IMR-90 (cell line): Measurements from ENCODE around the gene MEIS1. TPM values are rescaled to one million over a fixed set of nuclear protein-coding genes. Genes with fewer than 3 reads are reported as not detected.

Experiments
- ATAC-seq: fragments of 200-7000 bp; cut with Tn5 transposase; 2 replicates; pipeline ENCODE4 v1.9.1; 2020; ENCODE audit warnings: low read depth, mild to moderate bottlenecking, moderate library complexity
- BruUV-seq: library from RNA; stranded (reverse); fragments of 400-500 nt; replicated peaks from 2 replicates; lab custom pipeline; 2021; lab: Mats Ljungman, UMichigan
- CTCF ChIA-PET: fragments of 300-600 bp; formaldehyde crosslinking; extraction: SDS; loops from one replicate; lab custom pipeline; 2021; ENCODE audit warnings: antibody characterized with exemption; lab: Yijun Ruan, JAX
- POLR2A ChIA-PET: fragments of 300-600 bp; sonication (Branson Sonifier 250); formaldehyde crosslinking; loops from one replicate; lab custom pipeline; 2022; ENCODE audit warnings: antibody characterized with exemption; ENCODE audit not compliant: unreplicated experiment; lab: Charles Lee
- DNase-seq: peaks from one replicate; pipeline ENCODE4 v3.0.0; 2013
- H2AFZ ChIP-seq: replicated peaks from 2 replicates; pipeline ENCODE3; 2013; ENCODE audit warnings: low read length, mild to moderate bottlenecking; ENCODE audit not compliant: poor library complexity
- H2AK5ac ChIP-seq: 2 replicates; pipeline ENCODE4 v1.6.1; 2013; ENCODE audit warnings: low read depth, low read length, inconsistent platforms
- H2AK9ac ChIP-seq: replicated peaks from 2 replicates; pipeline ENCODE3; 2013; ENCODE audit warnings: mild to moderate bottlenecking, low read depth, low read length, moderate library complexity; ENCODE audit not compliant: poor library complexity
- H2BK120ac ChIP-seq: 2 replicates; pipeline ENCODE4 v1.6.1; 2013; ENCODE audit warnings: low read depth, low read length, inconsistent platforms
- H2BK15ac ChIP-seq: 3 replicates; pipeline ENCODE4 v1.6.1; 2013; ENCODE audit warnings: low read depth, low read length, inconsistent platforms
- H2BK20ac ChIP-seq: 2 replicates; pipeline ENCODE4 v1.6.1; 2013; ENCODE audit warnings: low read depth, mild to moderate bottlenecking, inconsistent platforms, low read length, moderate library complexity
- H2BK5ac ChIP-seq: 2 replicates; pipeline ENCODE4 v1.6.1; 2013; ENCODE audit warnings: mild to moderate bottlenecking, low read depth, low read length, inconsistent platforms; ENCODE audit not compliant: poor library complexity, severe bottlenecking
- H3K14ac ChIP-seq: replicated peaks from 2 replicates; pipeline ENCODE4 v1.6.1; 2013; ENCODE audit warnings: low read depth, low read length, inconsistent platforms
- H3K18ac ChIP-seq: 2 replicates; pipeline ENCODE4 v1.6.1; 2013; ENCODE audit warnings: low read depth, low read length, control low read depth
- H3K23ac ChIP-seq: 2 replicates; pipeline ENCODE4 v1.6.1; 2013; ENCODE audit warnings: low read depth, low read length, inconsistent platforms
- H3K27ac ChIP-seq: 2 replicates; pipeline ENCODE4 v1.5.1; 2013; ENCODE audit warnings: mild to moderate bottlenecking, control low read depth, low read length; ENCODE audit not compliant: insufficient read depth
- H3K27me3 ChIP-seq: 2 replicates; pipeline ENCODE4 v1.6.1; 2013; ENCODE audit warnings: low read length; ENCODE audit not compliant: control insufficient read depth, insufficient read depth
- H3K36me3 ChIP-seq: 2 replicates; pipeline ENCODE4 v1.6.1; 2013; ENCODE audit warnings: low read length, mixed read lengths; ENCODE audit not compliant: control insufficient read depth, insufficient read depth
- H3K4ac ChIP-seq: 2 replicates; pipeline ENCODE4 v1.6.1; 2013; ENCODE audit warnings: low read depth, low read length, inconsistent platforms
- H3K4me1 ChIP-seq: 2 replicates; pipeline ENCODE4 v1.6.1; 2013; ENCODE audit warnings: low read length, mixed read lengths; ENCODE audit not compliant: control insufficient read depth, insufficient read depth
- H3K4me2 ChIP-seq: 2 replicates; pipeline ENCODE4 v1.6.1; 2013; ENCODE audit warnings: low read depth, mild to moderate bottlenecking, control low read depth, low read length, moderate library complexity
- H3K4me3 ChIP-seq: 2 replicates; pipeline ENCODE4 v1.5.1; 2013; ENCODE audit warnings: low read depth, mild to moderate bottlenecking, control low read depth, low read length, moderate library complexity; ENCODE audit not compliant: insufficient read depth
- H3K56ac ChIP-seq: 2 replicates; pipeline ENCODE4 v1.6.1; 2013; ENCODE audit warnings: low read length, inconsistent platforms; ENCODE audit not compliant: insufficient read depth; ENCODE audit errors: extremely low read depth
- H3K79me1 ChIP-seq, 2 experiments: 2 replicates each; pipeline ENCODE4 v1.6.1; 2013; ENCODE audit warnings: low read length in 2 of 2, inconsistent platforms in 1 of 2, low read depth in 1 of 2
- H3K9ac ChIP-seq: 2 replicates; pipeline ENCODE4 v1.6.1; 2013; ENCODE audit warnings: low read depth, low read length, control low read depth
- H3K9me1 ChIP-seq: 2 replicates; pipeline ENCODE4 v1.6.1; 2013; ENCODE audit warnings: low read length, inconsistent platforms; ENCODE audit not compliant: insufficient read depth
- H3K9me3 ChIP-seq: 2 replicates; pipeline ENCODE4 v1.6.1; 2013; ENCODE audit warnings: low read length; ENCODE audit not compliant: control insufficient read depth, insufficient read depth
- H4K20me1 ChIP-seq: 2 replicates; pipeline ENCODE4 v1.6.1; 2013; ENCODE audit warnings: low read length, inconsistent platforms; ENCODE audit not compliant: insufficient read depth
- H4K5ac ChIP-seq: 2 replicates; pipeline ENCODE4 v1.6.1; 2013; ENCODE audit warnings: mild to moderate bottlenecking, low read depth, low read length, control low read depth
- H4K8ac ChIP-seq, 2 experiments: 2 replicates each; pipeline ENCODE4 v1.6.1; 2013; ENCODE audit warnings: low read depth in 2 of 2, low read length in 2 of 2, control low read depth in 1 of 2, inconsistent platforms in 1 of 2
- H4K91ac ChIP-seq: 2 replicates; pipeline ENCODE4 v1.6.1; 2013; ENCODE audit warnings: low read depth, low read length, inconsistent platforms; ENCODE audit not compliant: insufficient read depth
- BHLHE40 ChIP-seq: fragments of 150-350 bp; IDR thresholded peaks from 2 replicates; pipeline ENCODE4 v1.6.1; 2016; ENCODE audit warnings: mild to moderate bottlenecking, low read depth, low read length
- CEBPB ChIP-seq: IDR thresholded peaks from 2 replicates; pipeline ENCODE4 v1.6.1; 2012; ENCODE audit warnings: low read depth, low read length, improper control_type of control experiment
- CHD1 ChIP-seq: IDR thresholded peaks from 2 replicates; pipeline ENCODE4 v1.6.1; 2012; ENCODE audit warnings: low read depth, low read length, improper control_type of control experiment
- ELK1 ChIP-seq: fragments of 150-350 bp; IDR thresholded peaks from 2 replicates; pipeline ENCODE4 v1.6.1; 2016; ENCODE audit warnings: low read depth, mild to moderate bottlenecking, low read length, moderate library complexity, borderline replicate concordance
- FOS ChIP-seq: fragments of 150-350 bp; IDR thresholded peaks from 2 replicates; pipeline ENCODE4 v1.6.1; 2016; ENCODE audit warnings: low read depth, low read length
- MAFK ChIP-seq: IDR thresholded peaks from 2 replicates; pipeline ENCODE4 v1.6.1; 2012; ENCODE audit warnings: low read depth, low read length, improper control_type of control experiment
- MAZ ChIP-seq: IDR thresholded peaks from 2 replicates; pipeline ENCODE4 v1.6.1; 2012; ENCODE audit warnings: low read depth, mild to moderate bottlenecking, low read length, improper control_type of control experiment, moderate library complexity, borderline replicate concordance
- MXI1 ChIP-seq: IDR thresholded peaks from 2 replicates; pipeline ENCODE4 v1.6.1; 2012; ENCODE audit warnings: low read depth, mild to moderate bottlenecking, low read length, moderate library complexity, borderline replicate concordance
- NFE2L2 ChIP-seq: fragments of 150-350 bp; IDR thresholded peaks from 2 replicates; pipeline ENCODE4 v1.6.1; 2016; ENCODE audit warnings: low read depth, mild to moderate bottlenecking, low read length
- POLR2A ChIP-seq: IDR thresholded peaks from 2 replicates; pipeline ENCODE4 v1.6.1; 2012; ENCODE audit warnings: mild to moderate bottlenecking, low read depth, low read length
- RAD21 ChIP-seq: IDR thresholded peaks from 2 replicates; pipeline ENCODE4 v1.6.1; 2012; ENCODE audit warnings: low read length, improper control_type of control experiment
- RCOR1 ChIP-seq: IDR thresholded peaks from 2 replicates; pipeline ENCODE4 v1.6.1; 2012; ENCODE audit warnings: mild to moderate bottlenecking, low read length, improper control_type of control experiment; ENCODE audit not compliant: insufficient replicate concordance
- RFX5 ChIP-seq: IDR thresholded peaks from 2 replicates; pipeline ENCODE4 v1.8.0; 2012; ENCODE audit warnings: low read depth, mild to moderate bottlenecking, low read length, moderate library complexity
- SMC3 ChIP-seq: fragments of 150-350 bp; IDR thresholded peaks from 2 replicates; pipeline ENCODE4 v1.6.1; 2016; ENCODE audit warnings: low read depth, mild to moderate bottlenecking, antibody characterized with exemption, low read length, moderate library complexity
- USF2 ChIP-seq: fragments of 150-350 bp; IDR thresholded peaks from 2 replicates; pipeline ENCODE4 v1.6.1; 2017; ENCODE audit warnings: mild to moderate bottlenecking, antibody characterized with exemption, low read length, low read depth
- WGBS, 2 experiments: methylation state at CpG; one replicate each; pipeline versions ENCODE4 v1.1.5 to v1.1.7; 2013; ENCODE audit warnings: missing lambda C conversion rate in 2 of 2; ENCODE audit not compliant: insufficient read length in 1 of 2; ENCODE audit errors: extremely low coverage in 2 of 2; 5-methylcytosine and 5-hydroxymethylcytosine counted together
- dilution Hi-C: fragments of 300-500 bp; cut with HindIII; formaldehyde crosslinking; loops from one replicate; pipeline ENCODE4 v1.14.3; 2018; ENCODE audit warnings: low sequenced_read_pairs; ENCODE audit not compliant: unreplicated experiment
- in situ Hi-C: fragments of 300-500 bp; cut with MboI; formaldehyde crosslinking; loops from 3 replicates; pipeline ENCODE4 v1.14.3; 2019; ENCODE audit warnings: low sequenced_read_pairs, inconsistent platforms, mixed read lengths
- intact Hi-C: fragments of 100-400 bp; cut with micrococcal nuclease; formaldehyde crosslinking; loops from 2 replicates; pipeline ENCODE4 v1.10.0; 2022
- polyA plus RNA-seq, 3 experiments: library from polyadenylated mRNA; depleted of rRNA; stranded (reverse); fragments of >200 nt; gene quantifications; 2 replicates each; pipeline ENCODE4 v1.2.3, GENCODE V29; 2012; ENCODE audit warnings: low replicate concordance in 1 of 3
- total RNA-seq: library from RNA; depleted of rRNA; stranded (reverse); fragments of >200 nt; gene quantifications from 2 replicates; pipeline ENCODE4 v1.2.3, GENCODE V29; 2012
- TF ChIP-seq, protein P1 (sequence below): conservative IDR thresholded peaks from 2 replicates; pipeline ENCODE4 v1.5.1; 2012; ENCODE audit warnings: mild to moderate bottlenecking, low read depth, low read length, improper control_type of control experiment

MEIS1 gene
- total and polyA plus RNA-seq, 2 of the 4 experiments (the other 2 are of a cell fraction) = 54.4 to 157 TPM

DNA sequence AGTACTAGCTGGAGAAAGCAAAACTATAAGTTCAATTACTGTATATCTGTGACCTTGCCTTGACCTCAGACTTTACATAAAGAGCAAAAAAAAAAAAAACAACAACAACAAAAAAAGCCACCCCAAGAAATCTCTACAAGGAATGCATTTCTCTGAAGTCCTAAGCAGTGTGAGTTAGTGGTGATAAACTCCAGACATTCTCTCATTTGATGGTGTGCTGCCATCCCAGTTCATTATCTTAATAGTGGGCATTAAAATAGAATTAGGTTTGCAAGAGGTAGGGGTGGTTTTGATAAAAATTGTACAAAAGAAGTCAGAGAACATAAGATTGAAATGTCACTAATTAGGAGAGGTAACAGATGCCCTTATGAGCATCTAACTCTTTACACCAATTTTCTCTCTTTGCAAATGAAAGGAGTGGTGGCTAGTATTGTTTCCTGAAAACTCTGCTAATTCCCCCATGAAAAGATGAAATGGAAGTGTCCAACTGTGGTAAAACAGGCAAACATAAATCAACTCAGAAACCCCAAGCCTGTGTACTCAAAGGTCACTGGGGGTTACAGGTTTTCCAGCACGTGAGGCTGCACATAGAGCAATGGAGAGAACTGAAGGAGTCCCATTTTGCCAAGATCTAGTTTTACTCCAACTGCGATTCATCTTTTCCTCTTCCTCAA is 131.9 kb downstream of the MEIS1 start:
- BruUV-seq = no TSS peak
- Histone ChIP-seq H3K27ac (no peak overlapping the region), H3K14ac (no peak overlapping the region), H2AK9ac (no peak overlapping the region), H2AFZ (no peak overlapping the region), H3K9me1 (peaks cover 12% of the 10 kb centered on the region), H2BK5ac (peak overlapping the region; percentile 1), H3K79me1 (peaks cover 20 to 74% of the 10 kb centered on the region in 2 experiments; a peak in 3 of 4 replicates), H4K8ac (peak overlapping the region in 1 of 2 experiments; percentile 24; a peak in 1 of 4 replicates), H3K27me3 (no peaks in the 10 kb centered on the region), H2AK5ac (no peak overlapping the region), H3K56ac (no peak overlapping the region), H2BK15ac (no peak overlapping the region), H3K4me1 (peaks cover 32% of the 10 kb centered on the region), H3K4me3 (no peak overlapping the region), H3K4me2 (no peak overlapping the region), H3K9me3 (no peaks in the 10 kb centered on the region), H4K20me1 (peaks cover 42% of the 10 kb centered on the region), H3K18ac (no peak overlapping the region), H2BK20ac (no peak overlapping the region), H3K9ac (no peak overlapping the region), H2BK120ac (no peak overlapping the region), H4K91ac (no peak overlapping the region), H4K5ac (no peak overlapping the region), H3K4ac (no peak overlapping the region), H3K23ac (no peak overlapping the region), H3K36me3 (peaks cover 29% of the 10 kb centered on the region)
- in situ Hi-C loops (no loop called here), intact Hi-C loops (no loop called here), dilution Hi-C loops (no loop called here)
- ATAC-seq (no peak), DNase-seq (no peak)
- CTCF ChIA-PET = no interaction called here
- POLR2A ChIA-PET = no interaction called here
- WGBS, 2 experiments = no CpG with 5 or more reads among the region's 2 CpGs
- TF ChIP-seq ELK1 (no peak), USF2 (no peak), FOS (no peak), CHD1 (no peak), MXI1 (no peak), BHLHE40 (no peak), RFX5 (no peak), POLR2A (no peak), MAZ (no peak), NFE2L2 (no peak), RCOR1 (no peak), RAD21 (no peak), SMC3 (no peak), MAFK (no peak), CEBPB (no peak)
- TF ChIP-seq, protein P1, sequence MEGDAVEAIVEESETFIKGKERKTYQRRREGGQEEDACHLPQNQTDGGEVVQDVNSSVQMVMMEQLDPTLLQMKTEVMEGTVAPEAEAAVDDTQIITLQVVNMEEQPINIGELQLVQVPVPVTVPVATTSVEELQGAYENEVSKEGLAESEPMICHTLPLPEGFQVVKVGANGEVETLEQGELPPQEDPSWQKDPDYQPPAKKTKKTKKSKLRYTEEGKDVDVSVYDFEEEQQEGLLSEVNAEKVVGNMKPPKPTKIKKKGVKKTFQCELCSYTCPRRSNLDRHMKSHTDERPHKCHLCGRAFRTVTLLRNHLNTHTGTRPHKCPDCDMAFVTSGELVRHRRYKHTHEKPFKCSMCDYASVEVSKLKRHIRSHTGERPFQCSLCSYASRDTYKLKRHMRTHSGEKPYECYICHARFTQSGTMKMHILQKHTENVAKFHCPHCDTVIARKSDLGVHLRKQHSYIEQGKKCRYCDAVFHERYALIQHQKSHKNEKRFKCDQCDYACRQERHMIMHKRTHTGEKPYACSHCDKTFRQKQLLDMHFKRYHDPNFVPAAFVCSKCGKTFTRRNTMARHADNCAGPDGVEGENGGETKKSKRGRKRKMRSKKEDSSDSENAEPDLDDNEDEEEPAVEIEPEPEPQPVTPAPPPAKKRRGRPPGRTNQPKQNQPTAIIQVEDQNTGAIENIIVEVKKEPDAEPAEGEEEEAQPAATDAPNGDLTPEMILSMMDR = no peak
